Hindlimb muscle (tissue), 1 donor: ENCODE measurements around the gene FZD10. TPM values are rescaled to one million over a fixed set of nuclear protein-coding genes. Genes with fewer than 3 reads are reported as not detected.

Source experiments
- DNase-seq: peaks from one replicate; pipeline ENCODE4 v3.0.0-alpha.2; 2013
- polyA plus RNA-seq: library from polyadenylated mRNA; unstranded; fragments of 120-200 nt; gene quantifications from one replicate; pipeline ENCODE4 v1.2.1, GENCODE V29; 2013; ENCODE audit not compliant: insufficient read length

The FZD10 gene
- polyA plus RNA-seq, 1 donor, result 26.0 TPM

DNA sequence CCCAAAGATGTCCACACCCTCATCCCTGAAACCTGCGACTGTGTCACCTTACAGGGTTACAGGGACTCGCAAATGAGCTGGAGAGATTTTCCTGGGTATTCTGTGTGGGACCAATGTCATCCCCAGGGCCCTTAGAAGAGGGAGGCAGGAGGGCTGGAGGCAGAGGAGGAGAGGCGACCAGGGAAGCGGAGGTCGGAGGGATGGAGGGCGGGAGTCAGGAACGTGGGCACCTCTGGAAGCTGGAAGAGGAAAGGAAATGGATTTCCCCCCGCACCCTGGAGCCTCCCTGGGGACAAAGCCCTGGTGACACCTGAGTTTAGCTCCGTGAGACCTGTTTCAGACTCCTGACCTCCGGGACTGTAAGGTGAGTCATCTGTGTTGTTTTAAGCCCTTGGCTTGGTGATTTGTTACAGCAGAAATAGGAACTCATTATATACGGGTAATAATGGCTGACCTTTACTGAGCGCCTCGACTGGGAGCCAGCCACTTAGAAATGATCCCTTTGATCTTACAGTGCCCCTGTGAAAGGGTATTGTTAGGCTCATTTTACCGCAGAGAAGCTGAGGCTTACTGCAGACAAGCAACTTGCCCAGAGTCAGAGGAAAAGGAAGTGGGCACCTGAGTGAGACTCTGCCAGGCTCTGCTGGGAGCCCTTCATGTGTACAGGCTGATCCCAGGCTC, 29.3 kb upstream of the FZD10 start:
- DNase-seq, result no peak

DNA sequence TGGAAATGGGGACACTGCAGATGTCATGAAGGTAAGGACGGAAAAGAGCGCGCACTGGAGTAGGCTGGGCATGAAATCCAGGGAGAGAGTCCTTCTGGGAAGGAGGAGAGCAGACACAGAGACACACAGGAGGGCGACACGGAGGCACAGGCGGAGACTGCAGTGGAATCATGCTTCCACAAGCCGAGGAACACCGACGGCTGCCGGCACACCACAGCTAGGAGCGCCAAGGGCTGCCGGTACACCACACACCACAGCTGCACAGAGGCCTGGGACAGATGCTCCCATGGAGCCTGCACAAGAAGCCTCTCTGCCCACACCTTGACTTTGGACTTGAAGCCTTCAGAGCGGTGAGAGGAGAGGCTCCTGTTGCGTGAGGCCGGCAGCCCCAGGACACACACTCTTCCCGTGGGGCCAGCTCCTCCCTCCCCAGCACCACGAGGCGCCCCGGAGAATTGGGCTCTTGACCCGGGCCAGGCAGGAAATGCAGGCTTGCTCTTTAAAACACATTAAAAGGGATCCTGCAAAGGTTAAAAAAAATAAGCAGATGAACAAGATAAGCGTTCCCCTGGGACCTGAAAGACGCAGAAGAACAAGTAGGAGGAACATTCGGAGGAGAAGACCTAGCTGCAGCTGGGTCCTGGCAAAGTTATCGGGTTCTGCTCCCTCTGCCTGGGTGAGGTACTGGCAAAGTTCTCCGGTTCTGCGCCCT, 28.3 kb upstream of the FZD10 start:
- no peak for DNase-seq

DNA sequence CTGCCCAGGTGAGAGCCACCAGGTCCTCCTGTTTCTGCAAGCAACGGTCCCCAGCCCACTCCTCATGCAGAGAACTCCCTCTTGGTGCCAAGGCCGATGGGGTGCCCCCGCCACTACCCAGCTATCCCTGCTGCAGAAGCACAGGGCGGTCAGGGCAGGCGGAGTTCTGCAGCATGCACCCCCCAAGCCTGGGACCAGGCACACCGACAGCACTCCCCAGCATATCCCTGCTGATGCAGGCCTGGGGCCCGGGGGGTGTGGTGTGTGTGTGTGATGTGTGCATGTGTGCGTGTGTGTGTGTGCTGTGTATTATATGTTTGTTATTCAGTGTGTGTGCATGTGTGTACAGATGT, 27.7 kb upstream of the FZD10 start:
- DNase-seq, result no peak

DNA sequence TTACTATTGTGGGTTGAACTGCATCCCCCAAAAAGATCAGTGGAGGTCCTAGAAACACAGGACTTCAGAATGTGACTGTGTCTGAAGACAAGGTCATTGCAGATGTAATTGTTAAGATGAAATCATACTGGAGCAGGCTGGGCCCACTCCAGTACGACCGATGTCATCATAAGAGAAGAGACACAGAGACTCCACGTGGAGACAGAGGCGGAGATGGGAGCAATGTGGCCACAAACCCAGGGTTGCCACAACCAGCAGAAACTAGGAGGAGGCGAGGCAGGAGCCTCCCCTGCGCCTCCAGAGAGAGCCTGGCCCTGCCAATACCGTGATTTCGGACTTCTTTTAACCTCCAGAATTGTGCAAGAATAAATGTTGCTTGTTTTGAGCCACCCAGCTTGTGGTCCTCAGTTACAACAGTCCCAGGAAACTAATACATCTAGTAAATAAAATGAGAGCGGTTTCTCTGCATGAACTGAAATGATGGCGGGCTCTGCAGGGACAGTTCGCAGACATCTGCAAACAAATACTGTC, 25.7 kb upstream of the FZD10 start:
- DNase-seq, result no peak

DNA sequence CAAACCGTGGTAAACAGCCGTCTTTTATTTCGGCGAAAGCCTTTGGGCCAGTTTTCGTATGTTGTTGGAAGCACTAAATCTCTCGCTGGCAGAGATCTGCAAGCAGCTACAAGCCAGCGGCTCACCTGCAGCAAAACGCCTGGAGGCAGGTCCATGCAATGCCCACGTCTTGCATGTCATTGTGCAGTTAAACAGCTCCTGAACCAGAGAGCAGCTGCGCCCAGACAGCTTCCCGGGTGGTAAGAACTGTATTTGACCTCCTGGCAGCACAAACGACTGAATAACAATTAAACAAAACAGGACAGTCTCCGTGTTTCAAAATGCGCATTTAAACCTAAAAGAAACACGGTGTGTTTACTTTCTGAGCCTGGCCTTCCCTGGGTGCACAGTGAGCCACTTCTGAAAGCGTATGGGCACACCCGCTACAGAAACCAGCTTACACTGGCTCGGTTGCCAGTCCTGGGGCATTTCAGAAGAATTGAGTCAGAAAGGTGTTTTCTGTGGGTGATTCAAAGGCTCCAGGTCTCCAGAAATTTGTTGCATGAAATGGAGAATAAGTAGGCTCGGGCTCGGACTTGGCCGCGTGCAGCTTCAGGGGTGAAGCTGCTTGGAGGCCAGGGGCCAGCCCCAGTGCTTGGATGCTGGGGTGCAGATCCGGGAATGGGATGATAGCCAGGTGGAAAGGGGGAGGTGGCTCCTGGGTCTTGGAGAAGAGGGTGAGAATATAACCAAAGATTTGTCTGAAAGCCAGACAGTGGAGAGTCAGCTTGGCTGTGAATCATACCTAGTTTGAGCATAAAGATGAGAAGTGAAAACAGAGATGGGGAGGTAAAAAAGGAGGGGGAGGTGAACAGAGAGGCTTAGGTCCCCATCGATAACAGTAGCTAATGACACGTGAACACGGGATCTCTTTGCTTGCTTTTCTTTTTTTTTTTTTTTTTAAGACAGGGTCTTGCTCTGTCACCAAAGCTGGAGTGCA, 24.9 kb upstream of the FZD10 start:
- DNase-seq, result no peak

DNA sequence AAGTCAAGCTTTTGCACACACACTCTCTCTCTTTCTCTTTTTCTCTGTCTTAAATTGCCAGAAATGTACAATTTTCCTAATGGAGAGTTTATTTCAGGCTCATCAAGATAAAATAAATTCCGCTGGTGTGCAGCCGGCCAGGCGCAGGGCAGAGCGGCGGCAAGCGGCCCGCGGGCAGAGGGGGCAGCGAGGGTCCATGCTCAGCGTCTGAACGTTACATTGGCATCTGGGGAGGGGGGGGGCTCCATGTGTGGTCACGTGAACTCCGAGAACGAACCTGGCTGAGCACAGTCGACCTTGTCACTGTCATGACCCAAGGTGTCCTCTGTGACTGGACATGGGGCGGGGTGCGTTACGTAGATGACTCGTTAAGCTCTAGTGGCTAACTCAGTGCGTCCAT, 23.8 kb upstream of the FZD10 start:
- no peak for DNase-seq

DNA sequence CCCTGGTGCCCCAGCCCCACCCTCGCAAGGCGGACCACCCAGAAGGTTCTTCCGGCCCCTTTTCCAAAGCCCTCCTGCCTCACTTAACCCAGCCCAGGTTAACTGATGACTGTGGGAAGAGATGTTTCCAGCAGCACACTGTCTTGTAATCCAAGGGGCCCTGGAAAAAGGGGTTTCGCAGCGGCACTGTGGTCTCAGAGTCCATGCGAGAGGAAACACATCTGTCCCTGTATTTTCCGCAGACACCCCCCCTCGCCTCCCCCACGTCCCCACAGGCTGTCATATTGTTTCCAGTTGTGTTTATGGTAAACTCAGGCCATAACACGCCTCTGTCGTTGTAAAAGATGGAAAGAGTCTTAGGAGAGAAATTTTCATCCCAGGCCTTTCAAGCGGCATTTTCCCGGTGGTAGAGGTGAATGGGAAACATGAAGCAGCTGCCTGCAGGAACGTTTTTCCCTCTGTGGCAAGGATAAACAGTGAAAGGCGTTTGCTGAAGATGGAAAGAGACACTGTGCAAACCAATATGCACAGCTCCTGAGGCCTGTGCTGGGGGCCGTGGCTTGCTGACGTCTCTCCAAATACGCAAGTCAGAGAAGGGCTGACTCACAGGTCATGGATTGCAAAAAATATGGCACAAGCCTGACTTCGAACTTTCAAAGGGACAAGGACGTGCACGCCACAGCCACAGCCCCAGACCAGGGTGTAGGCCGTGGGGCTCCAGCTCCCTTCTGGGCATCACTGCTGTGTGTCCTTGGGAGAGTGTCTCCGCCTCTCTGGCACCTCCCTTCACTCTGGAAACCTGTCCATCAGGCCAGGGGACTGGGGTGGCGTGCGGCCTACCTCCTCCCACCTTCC, 22.5 kb upstream of the FZD10 start:
- no peak for DNase-seq

DNA sequence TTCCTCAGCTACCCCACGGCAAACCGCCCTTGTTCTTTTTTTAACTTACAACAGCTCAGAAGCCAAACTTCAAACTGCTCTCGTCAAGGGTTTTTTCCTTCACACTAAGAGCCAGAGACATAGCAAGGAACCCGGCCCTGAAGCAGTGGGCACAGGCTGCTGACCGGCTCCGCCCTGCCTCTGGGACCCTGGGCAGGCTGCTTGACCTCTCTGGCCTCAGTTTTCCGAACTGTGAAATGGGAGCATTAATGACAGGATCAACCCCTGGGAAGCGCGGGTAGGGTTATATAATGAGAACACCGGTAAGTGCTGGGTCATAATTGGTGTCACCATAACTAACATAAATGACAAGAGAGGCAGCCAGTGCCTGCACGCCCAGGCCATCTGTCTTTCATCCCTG, 21.2 kb upstream of the FZD10 start:
- DNase-seq, result no peak

DNA sequence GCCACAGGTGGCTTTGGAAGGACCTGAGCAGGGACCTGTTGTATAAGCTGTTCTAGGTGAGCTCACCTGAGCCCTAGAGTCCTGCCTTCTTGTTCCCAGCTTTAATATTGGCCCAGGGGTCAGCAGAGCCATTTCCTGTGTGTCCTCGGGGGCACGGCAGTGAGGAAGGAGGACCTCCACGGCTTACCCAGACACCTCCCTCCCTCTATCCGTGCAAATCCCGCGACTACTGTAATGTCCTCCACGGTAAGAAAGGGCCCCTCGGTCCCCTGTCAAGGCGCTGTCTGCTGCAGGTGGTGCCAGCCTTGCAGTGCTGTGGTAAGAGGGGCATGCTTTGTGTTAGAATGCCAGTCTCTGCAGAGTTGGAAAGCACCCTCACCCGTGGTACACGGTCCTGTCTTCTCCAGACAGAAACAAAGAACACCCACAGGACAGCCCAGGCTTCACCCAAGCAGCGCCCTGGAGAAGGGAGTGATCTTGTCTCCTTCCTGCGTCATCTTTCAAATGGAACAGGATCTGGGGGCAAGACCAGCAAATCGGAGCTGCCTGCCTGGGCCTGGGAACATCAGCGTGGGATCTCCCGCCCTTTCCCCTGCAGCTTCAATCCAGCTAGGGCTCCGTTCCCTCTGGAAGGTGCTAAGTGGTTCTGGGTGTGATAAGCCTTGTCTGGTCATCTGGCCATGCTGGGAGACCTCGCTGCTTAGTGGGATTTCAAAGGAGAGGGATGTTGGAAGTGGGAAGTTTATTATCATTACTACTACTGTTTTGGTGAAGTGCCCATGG, 20.2 kb upstream of the FZD10 start:
- no peak for DNase-seq

- DNase-seq, result no peak
Measured at GRCh38 chr12:130142736-130143135, 19.5 kb upstream of the FZD10 start.

- DNase-seq, result no peak
Measured at GRCh38 chr12:130143136-130143535, 19.1 kb upstream of the FZD10 start.

DNA sequence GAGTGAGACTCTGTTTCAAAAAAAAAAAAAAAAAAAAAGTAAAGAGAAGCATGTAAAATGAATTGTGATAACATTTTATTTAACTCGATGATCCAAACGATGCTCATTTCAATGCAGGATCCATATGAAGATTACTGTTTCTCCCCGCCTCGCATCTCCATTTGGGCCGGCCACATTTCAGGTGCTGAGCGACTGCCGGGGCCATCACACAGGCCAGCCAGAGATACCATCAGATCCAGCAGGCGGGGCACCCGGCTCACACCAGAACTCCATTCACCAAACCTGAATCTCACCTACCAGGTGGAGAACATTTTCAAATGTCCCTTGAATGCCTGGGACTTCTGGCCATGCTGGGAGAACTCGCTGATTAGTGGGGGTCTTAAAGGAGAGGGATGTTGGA, 18.0 kb upstream of the FZD10 start:
- no peak for DNase-seq

- DNase-seq, result no peak
Measured at GRCh38 chr12:130145731-130146130, 16.5 kb upstream of the FZD10 start.

DNA sequence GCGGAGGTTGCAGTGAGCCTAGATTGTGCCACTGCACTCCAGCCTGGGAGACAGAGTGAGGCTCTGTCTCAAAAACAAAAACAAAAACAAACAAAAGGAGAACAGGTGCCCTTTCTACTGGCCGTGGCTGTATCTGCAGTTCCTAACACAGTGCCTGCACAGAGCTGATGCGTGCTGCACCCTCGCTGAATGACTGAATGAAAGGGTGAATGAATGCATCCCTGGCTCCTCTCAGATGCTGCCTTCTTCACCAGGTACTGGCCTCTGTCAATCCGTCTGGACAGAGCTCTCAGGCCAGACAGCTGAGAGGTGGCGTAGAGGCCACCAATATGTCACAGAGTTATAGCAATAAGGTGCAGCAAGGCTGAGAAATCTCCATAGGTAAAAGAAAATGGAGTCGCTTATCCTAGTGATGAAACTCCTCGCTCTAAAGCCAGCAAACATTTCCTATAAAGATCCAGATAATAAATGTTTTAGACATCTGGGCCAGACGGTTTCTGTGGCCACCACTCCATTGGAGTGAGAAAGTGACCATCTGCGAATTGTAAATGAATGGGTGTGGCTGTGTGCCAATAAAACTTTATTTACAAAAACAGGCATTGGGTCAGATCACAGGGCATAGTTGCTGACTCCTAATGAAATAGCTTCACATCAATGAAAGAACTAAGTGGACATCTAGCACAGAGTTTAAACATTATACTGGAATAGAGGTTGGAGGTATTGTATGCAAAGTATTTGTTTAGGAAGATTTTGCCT, 15.9 kb upstream of the FZD10 start:
- no peak for DNase-seq

DNA sequence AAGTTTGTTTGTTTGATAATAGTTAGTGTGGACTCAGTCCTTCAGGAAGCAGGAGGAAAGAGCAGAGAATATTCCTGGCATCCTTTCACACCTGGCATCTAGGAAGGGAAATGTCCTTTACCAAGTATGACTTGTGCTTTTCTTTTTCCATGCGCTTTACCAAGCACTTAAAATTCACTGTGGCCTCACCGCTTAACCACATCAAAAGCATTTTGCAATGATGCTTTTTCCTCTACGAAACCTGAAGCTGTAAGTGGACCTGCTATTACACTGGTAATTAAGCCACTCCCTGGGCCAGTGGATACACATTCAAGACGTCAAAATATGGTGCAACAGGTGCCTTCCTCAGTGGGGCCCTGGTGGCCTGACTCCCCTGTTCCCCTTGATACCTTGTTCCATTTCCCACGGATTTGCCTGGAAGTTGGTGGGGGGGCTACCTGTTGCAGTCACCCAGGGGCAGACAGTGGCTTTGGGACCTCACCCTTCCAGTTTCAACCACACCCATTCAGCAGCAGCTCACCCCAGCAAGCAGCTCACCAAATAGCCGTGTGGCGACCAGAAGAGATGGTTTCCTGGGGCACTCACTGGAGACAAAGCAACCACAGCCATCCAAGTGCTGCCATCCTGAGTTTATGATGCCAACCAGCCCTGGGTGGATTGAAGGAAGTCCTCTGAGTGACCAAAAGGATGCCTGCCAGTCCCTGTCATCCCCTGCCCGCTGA, 14.2 kb upstream of the FZD10 start:
- DNase-seq, result no peak

DNA sequence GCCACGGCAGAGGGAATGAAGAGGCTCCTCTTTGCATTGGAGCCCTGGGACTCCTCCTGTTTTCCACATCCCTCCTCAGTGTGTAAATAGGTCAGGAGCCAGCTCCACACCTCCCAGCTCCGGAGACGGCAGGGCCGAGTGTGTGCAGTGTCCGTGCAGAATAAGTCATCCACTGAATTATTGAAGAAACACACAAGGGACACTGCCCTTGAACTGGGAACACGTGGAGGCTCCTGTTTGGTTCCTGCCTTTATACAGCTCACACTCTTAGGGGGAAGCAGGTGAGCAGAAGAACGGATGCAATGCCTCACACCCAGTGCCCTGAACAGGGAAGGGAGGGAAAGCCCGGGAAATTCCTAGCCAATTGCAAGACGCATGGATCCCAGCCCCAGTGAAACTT, 10.4 kb upstream of the FZD10 start:
- no peak for DNase-seq

DNA sequence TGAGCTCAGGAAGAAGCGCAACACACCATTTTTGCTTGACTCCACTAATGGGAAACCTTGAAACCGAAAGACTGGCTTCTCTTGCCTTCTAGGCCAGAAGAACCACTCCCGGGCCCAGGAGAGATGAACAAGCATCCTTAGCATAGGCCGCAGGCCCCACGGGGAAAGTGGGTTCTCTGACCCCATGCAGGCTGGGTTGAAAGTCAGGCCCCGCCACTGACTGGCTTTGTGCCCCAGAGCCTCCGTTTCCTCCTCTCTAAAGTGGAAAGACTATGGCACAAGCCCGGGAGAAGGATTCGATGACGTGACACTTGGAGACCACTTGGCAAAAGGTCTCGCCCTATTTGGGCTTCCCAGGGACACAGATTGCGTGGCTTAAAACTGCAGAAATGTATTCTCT, 9.9 kb upstream of the FZD10 start:
- no peak for DNase-seq

GRCh38 chr12:130153803-130154202, 8.5 kb upstream of the FZD10 start:
- no peak for DNase-seq

- no peak for DNase-seq
Measured at GRCh38 chr12:130154276-130155070, 7.8 kb upstream of the FZD10 start.
